WTC11 (cell line): ENCODE measurements around the gene S100A7. TPM values are rescaled to one million over a fixed set of nuclear protein-coding genes. Genes with fewer than 3 reads are reported as not detected.

Experiments used
- ATAC-seq: fragments of 200-7000 bp; cut with Tn5 transposase; 2 replicates; pipeline ENCODE4 v1.10.0; 2021; ENCODE audit warnings: mild to moderate bottlenecking, moderate library complexity
- CTCF ChIA-PET: fragments of 300-600 bp; sonication (Branson Sonifier 250); formaldehyde crosslinking; loops from one replicate; lab custom pipeline; 2021; ENCODE audit warnings: antibody characterized with exemption; lab: Charles Lee
- POLR2A ChIA-PET: fragments of 350-600 bp; sonication (Branson Sonifier 250); formaldehyde crosslinking; loops from one replicate; lab custom pipeline; 2021; ENCODE audit warnings: antibody characterized with exemption; lab: Charles Lee
- DNase-seq: peaks from one replicate; pipeline ENCODE4 v3.0.0; 2021; ENCODE audit warnings: low spot score
- H3K27ac Mint-ChIP-seq: 2 replicates; pipeline ENCODE4 v1.8.0; 2021; ENCODE audit warnings: mixed read lengths
- H3K27me3 Mint-ChIP-seq: 2 replicates; pipeline ENCODE4 v1.8.0; 2021; ENCODE audit warnings: low read depth, mild to moderate bottlenecking, moderate library complexity, mixed read lengths
- H3K36me3 Mint-ChIP-seq: 2 replicates; pipeline ENCODE4 v1.8.0; 2021; ENCODE audit warnings: mixed read lengths
- H3K4me1 Mint-ChIP-seq: 2 replicates; pipeline ENCODE4 v1.8.0; 2022; ENCODE audit warnings: mixed read lengths
- H3K4me3 Mint-ChIP-seq: 2 replicates; pipeline ENCODE4 v1.8.0; 2021; ENCODE audit warnings: mild to moderate bottlenecking, moderate library complexity, mixed read lengths
- H3K9me3 Mint-ChIP-seq: 2 replicates; pipeline ENCODE4 v1.8.0; 2021; ENCODE audit warnings: mixed read lengths
- CREB1 ChIP-seq: sonication (generic); formaldehyde crosslinking; IDR thresholded peaks from 2 replicates; pipeline ENCODE4 v1.8.0; 2023; ENCODE audit warnings: mild to moderate bottlenecking, missing genetic modification reagents
- CREM ChIP-seq: sonication (generic); formaldehyde crosslinking; IDR thresholded peaks from 2 replicates; pipeline ENCODE4 v1.8.1; 2022; ENCODE audit warnings: mild to moderate bottlenecking, missing genetic modification reagents, moderate library complexity
- ELF4 ChIP-seq: sonication (generic); formaldehyde crosslinking; IDR thresholded peaks from 2 replicates; pipeline ENCODE4 v1.8.1; 2022; ENCODE audit warnings: low read depth, mild to moderate bottlenecking, moderate library complexity, missing genetic modification reagents
- FOXJ3 ChIP-seq: sonication (generic); formaldehyde crosslinking; IDR thresholded peaks from 2 replicates; pipeline ENCODE4 v1.9.0; 2021; ENCODE audit warnings: missing genetic modification reagents, mild to moderate bottlenecking, borderline replicate concordance
- FOXK1 ChIP-seq: sonication (generic); formaldehyde crosslinking; IDR thresholded peaks from 2 replicates; pipeline ENCODE4 v1.8.0; 2022; ENCODE audit warnings: mild to moderate bottlenecking, moderate library complexity, missing genetic modification reagents
- GABPB1 ChIP-seq: sonication (generic); formaldehyde crosslinking; IDR thresholded peaks from 2 replicates; pipeline ENCODE4 v1.8.1; 2023; ENCODE audit warnings: mild to moderate bottlenecking, missing genetic modification reagents
- GRHL2 ChIP-seq: fragments of 250-450 bp; sonication (Bioruptor Pico); IDR thresholded peaks from 2 replicates; pipeline ENCODE4 v1.8.0; 2022; ENCODE audit warnings: mild to moderate bottlenecking, moderate library complexity; ENCODE audit not compliant: insufficient replicate concordance, severe bottlenecking
- GTF2I ChIP-seq: fragments of 250-450 bp; sonication (Bioruptor Pico); conservative IDR thresholded peaks from 2 replicates; pipeline ENCODE4 v1.4.0; 2021; ENCODE audit warnings: mild to moderate bottlenecking
- NFATC4 ChIP-seq: fragments of 250-450 bp; sonication (Bioruptor Pico); IDR thresholded peaks from 2 replicates; pipeline ENCODE4 v1.9.0; 2021; ENCODE audit warnings: mild to moderate bottlenecking
- NR3C1 ChIP-seq: sonication (generic); formaldehyde crosslinking; conservative IDR thresholded peaks from 2 replicates; pipeline ENCODE4 v1.8.1; 2023; ENCODE audit warnings: low read depth, mild to moderate bottlenecking, missing genetic modification reagents
- RELA ChIP-seq: sonication (generic); formaldehyde crosslinking; IDR thresholded peaks from 2 replicates; pipeline ENCODE4 v1.8.1; 2022; ENCODE audit warnings: missing genetic modification reagents, mild to moderate bottlenecking, borderline replicate concordance
- RORB ChIP-seq: fragments of 250-450 bp; sonication (Bioruptor Pico); IDR thresholded peaks from 2 replicates; pipeline ENCODE4 v1.9.0; 2021; ENCODE audit warnings: mild to moderate bottlenecking
- SP1 ChIP-seq: sonication (generic); formaldehyde crosslinking; conservative IDR thresholded peaks from 2 replicates; pipeline ENCODE4 v1.8.1; 2022; ENCODE audit warnings: missing genetic modification reagents
- TCF7 ChIP-seq: sonication (generic); formaldehyde crosslinking; IDR thresholded peaks from 2 replicates; pipeline ENCODE4 v1.8.0; 2022; ENCODE audit warnings: mild to moderate bottlenecking, low read depth, missing genetic modification reagents, moderate library complexity
- ZNF232 ChIP-seq: sonication (generic); formaldehyde crosslinking; IDR thresholded peaks from 2 replicates; pipeline ENCODE4 v1.8.0; 2022; ENCODE audit warnings: mild to moderate bottlenecking, missing genetic modification reagents
- ZNF416 ChIP-seq: fragments of 250-450 bp; sonication (Bioruptor Pico); IDR thresholded peaks from 2 replicates; pipeline ENCODE4 v1.9.0; 2021; ENCODE audit warnings: mild to moderate bottlenecking, inconsistent platforms
- ZNF423 ChIP-seq: fragments of 250-450 bp; sonication (Bioruptor Pico); IDR thresholded peaks from 2 replicates; pipeline ENCODE4 v2.1.2; 2022; ENCODE audit warnings: mild to moderate bottlenecking, moderate library complexity
- ZNF671 ChIP-seq: fragments of 250-450 bp; sonication (Bioruptor Pico); IDR thresholded peaks from 2 replicates; pipeline ENCODE4 v1.8.0; 2021; ENCODE audit warnings: mild to moderate bottlenecking
- total RNA-seq: library from RNA; stranded (reverse); gene quantifications from 3 replicates; pipeline ENCODE4 v1.2.3, GENCODE V29; 2021
- TF ChIP-seq, protein P1 (sequence below): fragments of 250-450 bp; sonication (Bioruptor Pico); IDR thresholded peaks from 2 replicates; pipeline ENCODE4 v1.9.0; 2021; ENCODE audit warnings: mild to moderate bottlenecking
- TF ChIP-seq, protein P2 (sequence below): sonication (generic); formaldehyde crosslinking; IDR thresholded peaks from 2 replicates; pipeline ENCODE4 v1.8.1; 2023; ENCODE audit warnings: mild to moderate bottlenecking, missing genetic modification reagents
- TF ChIP-seq, protein P3 (sequence below): sonication (generic); formaldehyde crosslinking; IDR thresholded peaks from 2 replicates; pipeline ENCODE4 v1.8.0; 2022; ENCODE audit warnings: missing genetic modification reagents
- TF ChIP-seq, protein P4 (sequence below): sonication (generic); formaldehyde crosslinking; conservative IDR thresholded peaks from 2 replicates; pipeline ENCODE4 v1.8.1; 2022; ENCODE audit warnings: mild to moderate bottlenecking, missing genetic modification reagents
- TF ChIP-seq, protein P5 (sequence below): fragments of 250-450 bp; sonication (Bioruptor Pico); conservative IDR thresholded peaks from 2 replicates; pipeline ENCODE4 v1.9.0; 2021; ENCODE audit warnings: mild to moderate bottlenecking
- TF ChIP-seq, protein P6 (sequence below): fragments of 250-450 bp; sonication (Bioruptor Pico); IDR thresholded peaks from 2 replicates; pipeline ENCODE4 v1.9.0; 2021; ENCODE audit warnings: moderate library complexity, mild to moderate bottlenecking, inconsistent platforms, borderline replicate concordance
- TF ChIP-seq, protein P7 (sequence below): sonication (generic); formaldehyde crosslinking; IDR thresholded peaks from 2 replicates; pipeline ENCODE4 v1.8.1; 2022; ENCODE audit warnings: low read depth, mild to moderate bottlenecking, moderate library complexity, missing genetic modification reagents, borderline replicate concordance

Gene S100A7
- total RNA-seq, 1 experiment from 2014 or later: not detected

DNA sequence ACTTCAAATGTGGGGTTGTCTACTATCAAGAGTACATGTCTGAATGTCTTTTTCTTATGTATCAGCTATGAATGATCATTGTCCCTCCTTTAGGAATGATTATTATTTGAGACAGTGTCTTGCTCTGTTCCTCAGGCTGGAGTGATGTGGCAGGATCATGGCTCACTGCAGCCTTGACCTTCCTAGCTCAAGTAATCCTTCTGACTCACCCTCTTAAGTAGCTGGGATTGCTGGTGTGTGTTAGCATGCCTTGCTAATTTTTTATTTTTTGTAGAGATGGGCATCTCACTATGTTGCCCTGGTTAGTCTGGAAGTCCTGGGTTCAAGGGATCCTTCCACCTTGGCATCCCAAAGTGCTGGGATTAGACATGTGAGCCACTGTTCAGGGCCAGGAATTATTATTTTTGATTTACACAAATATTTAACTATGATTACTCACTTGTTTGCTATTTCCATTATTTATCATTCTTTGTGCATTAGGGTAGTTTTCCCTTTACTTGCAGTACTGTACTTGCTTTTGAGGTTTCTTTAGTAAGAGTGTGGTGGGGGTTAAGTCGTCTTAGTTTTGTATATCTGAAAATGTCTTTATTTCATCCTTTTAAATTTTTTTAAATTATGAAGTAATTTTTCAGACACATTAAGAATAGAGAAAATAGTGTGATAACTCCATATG is 12.8 kb downstream of the S100A7 start (continued):
- TF ChIP-seq, protein P1, sequence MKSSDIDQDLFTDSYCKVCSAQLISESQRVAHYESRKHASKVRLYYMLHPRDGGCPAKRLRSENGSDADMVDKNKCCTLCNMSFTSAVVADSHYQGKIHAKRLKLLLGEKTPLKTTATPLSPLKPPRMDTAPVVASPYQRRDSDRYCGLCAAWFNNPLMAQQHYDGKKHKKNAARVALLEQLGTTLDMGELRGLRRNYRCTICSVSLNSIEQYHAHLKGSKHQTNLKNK (CRISPR knock-in tag): no peak
- no peak for TF ChIP-seq CREM (CRISPR knock-in tag)
- TF ChIP-seq GABPB1: no peak
- TF ChIP-seq, protein P2, sequence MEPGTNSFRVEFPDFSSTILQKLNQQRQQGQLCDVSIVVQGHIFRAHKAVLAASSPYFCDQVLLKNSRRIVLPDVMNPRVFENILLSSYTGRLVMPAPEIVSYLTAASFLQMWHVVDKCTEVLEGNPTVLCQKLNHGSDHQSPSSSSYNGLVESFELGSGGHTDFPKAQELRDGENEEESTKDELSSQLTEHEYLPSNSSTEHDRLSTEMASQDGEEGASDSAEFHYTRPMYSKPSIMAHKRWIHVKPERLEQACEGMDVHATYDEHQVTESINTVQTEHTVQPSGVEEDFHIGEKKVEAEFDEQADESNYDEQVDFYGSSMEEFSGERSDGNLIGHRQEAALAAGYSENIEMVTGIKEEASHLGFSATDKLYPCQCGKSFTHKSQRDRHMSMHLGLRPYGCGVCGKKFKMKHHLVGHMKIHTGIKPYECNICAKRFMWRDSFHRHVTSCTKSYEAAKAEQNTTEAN (CRISPR knock-in tag): no peak
- no peak for TF ChIP-seq FOXK1 (CRISPR knock-in tag)
- TF ChIP-seq, protein P3, sequence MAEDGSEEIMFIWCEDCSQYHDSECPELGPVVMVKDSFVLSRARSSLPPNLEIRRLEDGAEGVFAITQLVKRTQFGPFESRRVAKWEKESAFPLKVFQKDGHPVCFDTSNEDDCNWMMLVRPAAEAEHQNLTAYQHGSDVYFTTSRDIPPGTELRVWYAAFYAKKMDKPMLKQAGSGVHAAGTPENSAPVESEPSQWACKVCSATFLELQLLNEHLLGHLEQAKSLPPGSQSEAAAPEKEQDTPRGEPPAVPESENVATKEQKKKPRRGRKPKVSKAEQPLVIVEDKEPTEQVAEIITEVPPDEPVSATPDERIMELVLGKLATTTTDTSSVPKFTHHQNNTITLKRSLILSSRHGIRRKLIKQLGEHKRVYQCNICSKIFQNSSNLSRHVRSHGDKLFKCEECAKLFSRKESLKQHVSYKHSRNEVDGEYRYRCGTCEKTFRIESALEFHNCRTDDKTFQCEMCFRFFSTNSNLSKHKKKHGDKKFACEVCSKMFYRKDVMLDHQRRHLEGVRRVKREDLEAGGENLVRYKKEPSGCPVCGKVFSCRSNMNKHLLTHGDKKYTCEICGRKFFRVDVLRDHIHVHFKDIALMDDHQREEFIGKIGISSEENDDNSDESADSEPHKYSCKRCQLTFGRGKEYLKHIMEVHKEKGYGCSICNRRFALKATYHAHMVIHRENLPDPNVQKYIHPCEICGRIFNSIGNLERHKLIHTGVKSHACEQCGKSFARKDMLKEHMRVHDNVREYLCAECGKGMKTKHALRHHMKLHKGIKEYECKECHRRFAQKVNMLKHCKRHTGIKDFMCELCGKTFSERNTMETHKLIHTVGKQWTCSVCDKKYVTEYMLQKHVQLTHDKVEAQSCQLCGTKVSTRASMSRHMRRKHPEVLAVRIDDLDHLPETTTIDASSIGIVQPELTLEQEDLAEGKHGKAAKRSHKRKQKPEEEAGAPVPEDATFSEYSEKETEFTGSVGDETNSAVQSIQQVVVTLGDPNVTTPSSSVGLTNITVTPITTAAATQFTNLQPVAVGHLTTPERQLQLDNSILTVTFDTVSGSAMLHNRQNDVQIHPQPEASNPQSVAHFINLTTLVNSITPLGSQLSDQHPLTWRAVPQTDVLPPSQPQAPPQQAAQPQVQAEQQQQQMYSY (CRISPR knock-in tag): no peak
- no peak for TF ChIP-seq FOXJ3
- no peak for TF ChIP-seq RELA (CRISPR knock-in tag)

DNA sequence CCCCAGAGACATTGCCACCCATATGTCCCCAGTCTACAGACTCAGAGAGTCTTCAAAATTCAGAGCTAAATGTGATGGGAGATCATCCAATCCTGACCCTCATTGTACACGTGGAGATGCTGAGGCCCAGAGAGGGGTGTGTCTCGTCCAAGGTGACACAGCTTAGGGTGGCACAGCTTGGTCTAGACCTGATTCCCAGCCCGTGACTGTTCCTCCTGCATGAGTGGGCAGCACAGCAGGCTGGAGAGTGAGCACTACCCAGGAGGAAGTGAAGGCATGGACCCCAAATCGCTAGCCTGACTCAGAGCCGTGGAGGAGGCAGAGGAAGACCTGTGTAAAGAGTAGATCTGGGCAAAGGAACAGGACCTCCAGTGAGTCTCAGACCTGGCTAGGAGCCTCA is 16.4 kb downstream of the S100A7 start:
- DNase-seq (no peak), ATAC-seq (no peak)
- Mint-ChIP-seq H3K27me3 (peaks cover 13% of the 10 kb centered on the region), H3K36me3 (no peaks in the 10 kb centered on the region), H3K9me3 (peaks cover 8% of the 10 kb centered on the region), H3K4me1 (no peaks in the 10 kb centered on the region), H3K27ac (no peak overlapping the region), H3K4me3 (no peak overlapping the region)
- CTCF ChIA-PET: no interaction called here
- POLR2A ChIA-PET: no interaction called here
- TF ChIP-seq TCF7 (CRISPR knock-in tag) (no peak), SP1 (CRISPR knock-in tag) (no peak), ZNF416 (CRISPR knock-in tag) (no peak), FOXK1 (CRISPR knock-in tag) (no peak), GTF2I (CRISPR knock-in tag) (no peak), ZNF671 (CRISPR knock-in tag) (no peak), GRHL2 (CRISPR knock-in tag) (no peak), CREB1 (CRISPR knock-in tag) (no peak), ZNF232 (CRISPR knock-in tag) (no peak), NR3C1 (CRISPR knock-in tag) (no peak), NFATC4 (CRISPR knock-in tag) (no peak), RORB (no peak), ZNF423 (no peak), ELF4 (CRISPR knock-in tag) (no peak)
- TF ChIP-seq, protein P4, sequence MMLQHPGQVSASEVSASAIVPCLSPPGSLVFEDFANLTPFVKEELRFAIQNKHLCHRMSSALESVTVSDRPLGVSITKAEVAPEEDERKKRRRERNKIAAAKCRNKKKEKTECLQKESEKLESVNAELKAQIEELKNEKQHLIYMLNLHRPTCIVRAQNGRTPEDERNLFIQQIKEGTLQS (CRISPR knock-in tag): no peak
- TF ChIP-seq, protein P5, sequence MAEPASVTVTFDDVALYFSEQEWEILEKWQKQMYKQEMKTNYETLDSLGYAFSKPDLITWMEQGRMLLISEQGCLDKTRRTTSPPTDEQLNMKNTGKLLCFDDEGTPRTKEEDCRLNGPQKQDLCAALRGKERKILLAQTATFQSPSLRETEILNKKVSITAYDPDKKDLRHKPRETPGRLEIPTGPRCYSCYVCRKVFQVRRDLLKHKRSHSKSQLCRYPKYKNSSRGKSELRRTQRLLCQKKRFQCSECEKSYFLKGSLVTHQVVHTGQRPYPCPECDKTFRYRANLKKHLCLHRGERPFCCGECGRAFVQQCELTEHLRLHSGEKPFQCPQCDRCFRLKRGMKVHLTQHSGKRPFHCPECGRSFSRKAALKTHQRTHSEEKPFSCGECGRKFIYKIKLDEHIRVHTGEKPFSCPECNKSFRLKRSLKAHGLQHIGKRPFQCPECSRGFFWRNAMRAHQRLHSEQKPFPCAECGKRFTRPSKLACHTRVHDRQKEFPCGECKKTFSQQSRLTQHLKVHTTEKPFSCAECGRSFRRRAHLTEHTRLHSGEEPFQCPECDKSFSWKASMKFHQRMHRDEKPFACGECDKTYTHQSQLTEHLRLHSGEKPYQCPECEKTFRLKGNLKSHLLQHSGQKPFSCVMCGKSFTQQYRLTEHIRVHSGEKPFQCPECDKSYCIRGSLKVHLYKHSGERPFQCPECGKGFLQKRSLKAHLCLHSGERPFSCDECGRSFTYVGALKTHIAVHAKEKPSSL (CRISPR knock-in tag): no peak
- TF ChIP-seq, protein P6, sequence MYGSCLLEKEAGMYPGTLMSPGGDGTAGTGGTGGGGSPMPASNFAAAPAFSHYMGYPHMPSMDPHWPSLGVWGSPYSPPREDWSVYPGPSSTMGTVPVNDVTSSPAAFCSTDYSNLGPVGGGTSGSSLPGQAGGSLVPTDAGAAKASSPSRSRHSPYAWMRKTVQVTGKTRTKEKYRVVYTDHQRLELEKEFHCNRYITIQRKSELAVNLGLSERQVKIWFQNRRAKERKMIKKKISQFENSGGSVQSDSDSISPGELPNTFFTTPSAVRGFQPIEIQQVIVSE (CRISPR knock-in tag): no peak
- TF ChIP-seq, protein P7, sequence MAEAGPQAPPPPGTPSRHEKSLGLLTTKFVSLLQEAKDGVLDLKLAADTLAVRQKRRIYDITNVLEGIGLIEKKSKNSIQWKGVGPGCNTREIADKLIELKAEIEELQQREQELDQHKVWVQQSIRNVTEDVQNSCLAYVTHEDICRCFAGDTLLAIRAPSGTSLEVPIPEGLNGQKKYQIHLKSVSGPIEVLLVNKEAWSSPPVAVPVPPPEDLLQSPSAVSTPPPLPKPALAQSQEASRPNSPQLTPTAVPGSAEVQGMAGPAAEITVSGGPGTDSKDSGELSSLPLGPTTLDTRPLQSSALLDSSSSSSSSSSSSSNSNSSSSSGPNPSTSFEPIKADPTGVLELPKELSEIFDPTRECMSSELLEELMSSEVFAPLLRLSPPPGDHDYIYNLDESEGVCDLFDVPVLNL (CRISPR knock-in tag): no peak
